Keratinocyte (primary cell): ENCODE measurements around the gene LDLRAP1. TPM values are rescaled to one million over a fixed set of nuclear protein-coding genes. Genes with fewer than 3 reads are reported as not detected.

Source experiments
- DNase-seq: peaks from one replicate; pipeline ENCODE4 v3.0.0-alpha.2; 2011; ENCODE audit warnings: low read depth, missing footprints, low spot score
- FAIRE-seq: peaks from 2 replicates; lab custom pipeline; 2011; peaks lifted over from hg19 to GRCh38; lab: Jason Lieb, UNC
- H2AFZ ChIP-seq: 2 replicates; pipeline ENCODE4 v1.6.0; 2012; ENCODE audit warnings: low read length, control low read depth, inconsistent platforms; ENCODE audit not compliant: control insufficient read depth
- H3K27ac ChIP-seq: 2 replicates; pipeline ENCODE4 v1.5.1; 2011; ENCODE audit warnings: low read length; ENCODE audit not compliant: control insufficient read depth, insufficient read depth
- H3K27me3 ChIP-seq: 3 replicates; pipeline ENCODE4 v1.6.0; 2011; ENCODE audit warnings: low read length; ENCODE audit not compliant: control insufficient read depth, insufficient read depth; ENCODE audit errors: extremely low read depth
- H3K36me3 ChIP-seq, 2 experiments: 2 replicates in 1 of 2; 3 replicates in 1 of 2; pipeline ENCODE4 v1.5.1; 2011; ENCODE audit warnings: low read length in 2 of 2, mild to moderate bottlenecking in 1 of 2; ENCODE audit not compliant: control insufficient read depth in 2 of 2, insufficient read depth in 2 of 2; ENCODE audit errors: extremely low read depth in 1 of 2
- H3K4me1 ChIP-seq: 3 replicates; pipeline ENCODE4 v1.5.1; 2011; ENCODE audit warnings: low read length; ENCODE audit not compliant: control insufficient read depth, insufficient read depth; ENCODE audit errors: extremely low read depth
- H3K4me2 ChIP-seq: 3 replicates; pipeline ENCODE4 v1.6.0; 2011; ENCODE audit warnings: low read depth, low read length; ENCODE audit not compliant: control insufficient read depth, insufficient read depth; ENCODE audit errors: extremely low read depth
- H3K4me3 ChIP-seq, 3 experiments: fragments of 200-600 bp in 1 of 3; sonication (generic) in 1 of 3; 2 replicates in 2 of 3; 3 replicates in 1 of 3; pipeline ENCODE4 v1.5.1; 2011 to 2016; ENCODE audit warnings: low read length in 3 of 3, mild to moderate bottlenecking in 3 of 3, control low read depth in 2 of 3, inconsistent platforms in 1 of 3, low read depth in 1 of 3, mixed read lengths in 1 of 3, mixed run types in 1 of 3, moderate library complexity in 1 of 3; ENCODE audit not compliant: control insufficient read depth in 2 of 3, insufficient read depth in 2 of 3; ENCODE audit errors: extremely low read depth in 1 of 3
- H3K79me2 ChIP-seq: 2 replicates; pipeline ENCODE4 v1.6.0; 2012; ENCODE audit warnings: low read length; ENCODE audit not compliant: control insufficient read depth, insufficient read depth
- H3K9ac ChIP-seq: 3 replicates; pipeline ENCODE4 v1.6.0; 2011; ENCODE audit warnings: low read length; ENCODE audit not compliant: control insufficient read depth, insufficient read depth; ENCODE audit errors: extremely low read depth
- H3K9me1 ChIP-seq: 3 replicates; pipeline ENCODE4 v1.6.0; 2011; ENCODE audit warnings: low read length; ENCODE audit not compliant: control insufficient read depth, insufficient read depth; ENCODE audit errors: extremely low read depth
- H3K9me3 ChIP-seq: 2 replicates; pipeline ENCODE4 v1.5.1; 2012; ENCODE audit warnings: low read depth, low read length; ENCODE audit not compliant: control insufficient read depth
- H4K20me1 ChIP-seq: 3 replicates; pipeline ENCODE4 v1.6.0; 2011; ENCODE audit warnings: low read length; ENCODE audit not compliant: control insufficient read depth, insufficient read depth; ENCODE audit errors: extremely low read depth
- CTCF ChIP-seq, 3 experiments: IDR thresholded peaks in 1 of 3; conservative IDR thresholded peaks in 1 of 3; optimal IDR thresholded peaks in 1 of 3; 2 replicates in 2 of 3; 3 replicates in 1 of 3; pipeline versions ENCODE3 to v1.5.1; 2011; ENCODE audit warnings: low read length in 3 of 3, mild to moderate bottlenecking in 3 of 3, moderate library complexity in 2 of 3, control low read depth in 1 of 3, inconsistent platforms in 1 of 3; ENCODE audit not compliant: insufficient read depth in 2 of 3; ENCODE audit errors: extremely low read depth in 1 of 3
- EZH2 ChIP-seq: IDR thresholded peaks from one replicate; pipeline ENCODE4 v1.6.1; 2012; ENCODE audit warnings: inconsistent platforms, mild to moderate bottlenecking, low read length, moderate library complexity
- dilution Hi-C: fragments of 300-500 bp; cut with MboI; formaldehyde crosslinking; loops from one replicate; pipeline ENCODE4 v1.7.0; 2020; ENCODE audit warnings: low sequenced_read_pairs; ENCODE audit not compliant: extremely low pct_ligation_motif_present
- polyA plus RNA-seq, 5 experiments: library from polyadenylated mRNA; depleted of rRNA in 3 of 5; stranded (reverse) in 3 of 5; stranded (forward) in 1 of 5; unstranded in 1 of 5; fragments of >200 nt; gene quantifications; 1 replicate in 1 of 5; 2 replicates in 3 of 5; 3 replicates in 1 of 5; pipeline versions ENCODE4 v1.2.1 to v1.2.3, GENCODE V29; 2011 to 2012; ENCODE audit warnings: missing spikeins in 2 of 5, low read depth in 1 of 5, low replicate concordance in 1 of 5

The LDLRAP1 gene
- polyA plus RNA-seq, 1 donor (not counting 4 experiments of a cell fraction or from before 2014, with no cell fraction given): 22.3 TPM

- Histone ChIP-seq H4K20me1 (no peaks in the 10 kb centered on the region), H3K27ac (peak overlapping the region; percentile 8), H3K9me1 (no peaks in the 10 kb centered on the region), H3K79me2 (no peaks in the 10 kb centered on the region), H2AFZ (no peak overlapping the region), H3K4me2 (peak overlapping the region; percentile 39), H3K36me3 (peaks cover 18 to 27% of the 10 kb centered on the region in 2 experiments), H3K9me3 (no peaks in the 10 kb centered on the region), H3K27me3 (no peaks in the 10 kb centered on the region), H3K4me1 (peaks cover 44% of the 10 kb centered on the region), H3K4me3 (no peak overlapping the region), H3K9ac (no peak overlapping the region)
- DNase-seq: no peak
- TF ChIP-seq CTCF (optimal IDR thresholded peaks at IDR 0.05 in 1 of 3, IDR thresholded peaks at IDR 0.05 in 1 of 3, conservative IDR thresholded peaks at IDR 0.05 in 1 of 3; ENCODE audit: extremely low read depth in 1 of 3, insufficient read depth in 2 of 3, low read length in 3 of 3) (no peak), EZH2 (no peak)
- peak; percentile 67 for FAIRE-seq
- dilution Hi-C loops: no loop called here
These were observed 18.9 kb downstream of the LDLRAP1 start for GRCh38 chr1:25562101-25562927.

- H3K79me2 ChIP-seq: no peaks in the 10 kb centered on the region
- TF ChIP-seq EZH2 (no peak), CTCF (optimal IDR thresholded peaks at IDR 0.05 in 1 of 3, IDR thresholded peaks at IDR 0.05 in 1 of 3, conservative IDR thresholded peaks at IDR 0.05 in 1 of 3; ENCODE audit: extremely low read depth in 1 of 3, insufficient read depth in 2 of 3, low read length in 3 of 3) (no peak)
- dilution Hi-C loops: no loop called here
- H2AFZ ChIP-seq: no peak overlapping the region
- no peaks in the 10 kb centered on the region for H4K20me1 ChIP-seq
- no peak for DNase-seq
- FAIRE-seq: no peak
- H3K27ac ChIP-seq: no peak overlapping the region
- H3K4me2 ChIP-seq: no peak overlapping the region
- no peaks in the 10 kb centered on the region for H3K27me3 ChIP-seq
- no peaks in the 10 kb centered on the region for H3K9me1 ChIP-seq
- H3K4me1 ChIP-seq: peaks cover 49% of the 10 kb centered on the region
- H3K9me3 ChIP-seq: no peaks in the 10 kb centered on the region
- H3K36me3 ChIP-seq: peaks cover 18 to 28% of the 10 kb centered on the region in 2 experiments
- H3K4me3 ChIP-seq: no peak overlapping the region
- no peak overlapping the region for H3K9ac ChIP-seq
These were observed 19.5 kb downstream of the LDLRAP1 start for GRCh38 chr1:25562928-25563283.
